ENCODE data around the gene USP43.

GRCh38 chr17:9672266-9672665 lies 26.9 kb downstream of the USP43 start:
- TF ChIP-seq CTCF (conservative IDR thresholded peaks at IDR 0.05; ENCODE audit: low read depth, low read length): no peak
- no peak for TF ChIP-seq EZH2 (IDR thresholded peaks at IDR 0.05; ENCODE audit: borderline replicate concordance, low read depth, low read length, poor library complexity, severe bottlenecking)
